ENCODE data around the gene GANAB.
A peak's percentile ranks its signal among the peaks of the same experiment; 100 is the strongest.

The GANAB gene

GRCh38 chr11:62599069-62599696, 47.2 kb downstream of the GANAB start:
- H3K4me1 Mint-ChIP-seq: peaks cover 41% of the 10 kb centered on the region
- H3K9me3 Mint-ChIP-seq: no peaks in the 10 kb centered on the region
- no peak for TF ChIP-seq CTCF (IDR thresholded peaks at IDR 0.05; ENCODE audit: unreplicated experiment in 3 of 3)
- peak overlapping the region; percentile 93 to 95 (median 95) for H3K4me3 Mint-ChIP-seq
- peaks cover 16% of the 10 kb centered on the region for H3K27me3 Mint-ChIP-seq (ENCODE audit: low read depth)
- H3K27ac Mint-ChIP-seq: peak overlapping the region; percentile 96 to 98 (median 97)
- H3K36me3 Mint-ChIP-seq (ENCODE audit: low read depth): peaks cover 59% of the 10 kb centered on the region

DNA sequence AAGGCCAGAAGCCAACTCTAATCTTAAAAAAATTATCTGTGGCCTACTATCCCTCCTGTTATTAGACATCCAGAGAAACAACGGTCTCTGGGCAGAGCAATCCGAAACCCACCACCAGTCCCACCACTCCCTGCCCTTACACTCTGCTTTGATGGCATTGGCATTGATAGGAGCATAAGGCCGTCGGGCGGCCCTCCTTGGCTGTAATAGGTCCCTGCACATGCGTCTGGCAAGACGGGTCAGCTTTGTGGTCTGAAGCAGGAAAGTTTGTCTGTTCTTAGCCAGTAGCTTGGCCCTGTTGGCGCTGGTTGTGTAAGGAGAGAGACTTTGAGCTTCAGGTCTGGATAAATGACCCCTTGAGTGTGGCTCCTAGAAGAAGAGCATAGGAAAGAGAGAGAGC, 51.3 kb downstream of the GANAB start:
- H3K27me3 Mint-ChIP-seq (ENCODE audit: low read depth): peaks cover 4% of the 10 kb centered on the region
- H3K9me3 Mint-ChIP-seq: no peaks in the 10 kb centered on the region
- peak overlapping the region in 1 of 3 experiments; percentile 32 for H3K4me3 Mint-ChIP-seq
- H3K4me1 Mint-ChIP-seq: peaks cover 38% of the 10 kb centered on the region
- peak overlapping the region in 1 of 3 experiments; percentile 35 for H3K27ac Mint-ChIP-seq
- peaks cover 63% of the 10 kb centered on the region for H3K36me3 Mint-ChIP-seq (ENCODE audit: low read depth)
- no peak for TF ChIP-seq CTCF (IDR thresholded peaks at IDR 0.05; ENCODE audit: unreplicated experiment in 3 of 3)

DNA sequence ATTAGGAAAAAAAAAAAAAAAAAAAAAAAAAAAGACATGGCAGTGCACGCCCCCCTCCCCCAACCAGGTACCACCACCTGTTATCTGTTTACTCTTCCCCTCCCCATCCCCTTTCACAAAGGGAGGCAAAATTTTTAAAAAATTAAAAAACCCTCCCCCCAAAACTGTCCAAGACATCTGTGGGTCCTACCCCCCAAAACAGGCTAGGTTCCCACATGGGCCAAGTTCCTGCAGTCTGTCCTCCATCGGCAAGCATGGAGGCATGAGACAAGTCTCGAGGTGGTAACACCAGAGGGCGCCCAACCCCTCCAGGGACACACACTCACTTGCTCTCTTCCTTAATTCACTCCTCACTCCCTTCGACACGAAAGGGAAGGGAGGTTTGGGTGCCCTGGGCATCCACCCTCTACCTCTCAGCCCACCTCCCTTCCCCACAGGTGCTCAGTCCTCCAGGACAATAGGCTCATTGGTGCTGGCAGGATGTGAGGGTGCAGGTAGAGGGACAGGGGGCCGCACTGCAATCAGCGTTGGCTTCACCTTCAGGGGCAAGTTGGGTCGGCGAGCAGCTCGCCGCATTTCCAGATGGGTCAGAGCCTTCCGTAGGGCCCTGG, 52.9 kb downstream of the GANAB start:
- Mint-ChIP-seq H3K4me3 (peak overlapping the region; percentile 74 to 85 (median 79)), H3K36me3 (ENCODE audit: low read depth) (peaks cover 52% of the 10 kb centered on the region), H3K27me3 (ENCODE audit: low read depth) (no peaks in the 10 kb centered on the region), H3K4me1 (peaks cover 22% of the 10 kb centered on the region), H3K9me3 (no peaks in the 10 kb centered on the region), H3K27ac (peak overlapping the region; percentile 53 to 64 (median 54))
- peak; percentile 39 to 56 (median 40) for TF ChIP-seq CTCF (IDR thresholded peaks at IDR 0.05; ENCODE audit: unreplicated experiment in 3 of 3)

DNA sequence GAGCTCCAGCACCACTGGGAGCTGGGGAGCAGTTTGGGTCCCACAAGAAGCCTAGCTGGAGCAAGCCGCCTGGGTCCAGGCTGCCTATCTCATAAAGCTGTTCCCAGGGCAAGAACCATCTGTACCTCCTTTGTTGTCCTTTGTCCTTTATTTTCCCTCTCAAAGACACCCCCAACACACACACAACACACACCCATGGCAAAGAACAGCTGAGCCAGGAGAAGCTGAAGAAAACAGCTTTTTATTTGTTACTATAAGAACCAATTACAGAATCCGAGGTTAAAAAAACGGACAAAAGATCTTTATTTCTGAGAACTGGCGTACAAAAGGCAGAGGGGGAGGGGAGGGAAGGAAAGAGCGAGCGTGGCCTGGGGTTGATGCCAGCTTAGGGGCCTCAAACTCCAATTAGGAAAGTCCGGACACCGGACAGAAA, 53.4 kb downstream of the GANAB start:
- Mint-ChIP-seq H3K36me3 (ENCODE audit: low read depth) (peaks cover 48% of the 10 kb centered on the region), H3K27me3 (ENCODE audit: low read depth) (no peaks in the 10 kb centered on the region), H3K27ac (peak overlapping the region in 2 of 3 experiments; percentile 39 to 54), H3K4me1 (peaks cover 21% of the 10 kb centered on the region), H3K9me3 (no peaks in the 10 kb centered on the region), H3K4me3 (peak overlapping the region; percentile 4 to 56 (median 51))
- no peak for TF ChIP-seq CTCF (IDR thresholded peaks at IDR 0.05; ENCODE audit: unreplicated experiment in 3 of 3)

GRCh38 chr11:62592146-62592815, 54.1 kb downstream of the GANAB start:
- peaks cover 21% of the 10 kb centered on the region for H3K4me1 Mint-ChIP-seq
- H3K9me3 Mint-ChIP-seq: no peaks in the 10 kb centered on the region
- peak overlapping the region; percentile 91 to 95 (median 93) for H3K27ac Mint-ChIP-seq
- TF ChIP-seq CTCF (IDR thresholded peaks at IDR 0.05; ENCODE audit: unreplicated experiment in 3 of 3): no peak
- H3K36me3 Mint-ChIP-seq (ENCODE audit: low read depth): peaks cover 43% of the 10 kb centered on the region
- H3K27me3 Mint-ChIP-seq (ENCODE audit: low read depth): no peaks in the 10 kb centered on the region
- peak overlapping the region; percentile 93 to 97 (median 94) for H3K4me3 Mint-ChIP-seq

Data from nephron (organoid).